Neural progenitor cell (in vitro differentiated cells): ENCODE data around the gene S100A3. TPM values are rescaled to one million over a fixed set of nuclear protein-coding genes. Genes with fewer than 3 reads are reported as not detected.

Experiments
- DNase-seq: peaks from one replicate; pipeline ENCODE4 v3.0.0-alpha.2; 2016; ENCODE audit warnings: low spot score
- H2AFZ ChIP-seq: fragments of 200-600 bp; sonication (generic); replicated peaks from 2 replicates; pipeline ENCODE4 v1.6.1; 2016; ENCODE audit warnings: antibody characterized with exemption
- H3F3A ChIP-seq: fragments of 200-600 bp; sonication (generic); 2 replicates; pipeline ENCODE4 v1.6.1; 2016; ENCODE audit warnings: antibody characterized with exemption, low read depth
- H3K27ac ChIP-seq: fragments of 200-600 bp; sonication (generic); 2 replicates; pipeline ENCODE4 v1.5.1; 2016; ENCODE audit warnings: mild to moderate bottlenecking
- H3K27me3 ChIP-seq: fragments of 200-600 bp; sonication (generic); 2 replicates; pipeline ENCODE4 v1.6.1; 2016; ENCODE audit warnings: mild to moderate bottlenecking, moderate library complexity
- H3K36me3 ChIP-seq: fragments of 200-600 bp; sonication (generic); 2 replicates; pipeline ENCODE4 v1.5.1; 2016
- H3K4me1 ChIP-seq: fragments of 200-600 bp; sonication (generic); 2 replicates; pipeline ENCODE4 v1.6.1; 2016; ENCODE audit warnings: mixed run types
- H3K4me2 ChIP-seq: fragments of 200-600 bp; sonication (generic); 2 replicates; pipeline ENCODE4 v1.6.1; 2016
- H3K4me3 ChIP-seq: fragments of 200-600 bp; sonication (generic); 2 replicates; pipeline ENCODE4 v1.5.1; 2016
- H3K79me2 ChIP-seq: fragments of 200-600 bp; sonication (generic); 2 replicates; pipeline ENCODE4 v1.6.1; 2016; ENCODE audit warnings: low read depth
- H3K9ac ChIP-seq: fragments of 200-600 bp; sonication (generic); 2 replicates; pipeline ENCODE4 v1.6.1; 2016
- H3K9me3 ChIP-seq: fragments of 200-600 bp; sonication (generic); 2 replicates; pipeline ENCODE4 v1.5.1; 2016; ENCODE audit warnings: low read depth
- H4K20me1 ChIP-seq: fragments of 200-600 bp; sonication (generic); 2 replicates; pipeline ENCODE4 v1.6.1; 2016; ENCODE audit warnings: low read depth
- H3K27ac Mint-ChIP-seq: 3 replicates; pipeline ENCODE4 v1.8.0; 2021; ENCODE audit warnings: mixed read lengths
- H3K27me3 Mint-ChIP-seq: 2 replicates; pipeline ENCODE4 v1.8.0; 2022; ENCODE audit warnings: low read depth, mild to moderate bottlenecking, inconsistent platforms, moderate library complexity, mixed read lengths; ENCODE audit not compliant: insufficient read depth
- H3K36me3 Mint-ChIP-seq: 3 replicates; pipeline ENCODE4 v1.8.0; 2021; ENCODE audit warnings: mixed read lengths
- H3K4me1 Mint-ChIP-seq: 3 replicates; pipeline ENCODE4 v1.8.0; 2021; ENCODE audit warnings: mixed read lengths
- H3K4me3 Mint-ChIP-seq: 3 replicates; pipeline ENCODE4 v1.8.0; 2021; ENCODE audit warnings: mild to moderate bottlenecking, moderate library complexity, mixed read lengths
- H3K9me3 Mint-ChIP-seq: 3 replicates; pipeline ENCODE4 v1.8.0; 2020; ENCODE audit warnings: mixed read lengths
- CTCF ChIP-seq: fragments of 200-600 bp; sonication (generic); IDR thresholded peaks from 2 replicates; pipeline ENCODE4 v1.5.1; 2017; ENCODE audit warnings: antibody characterized with exemption, mild to moderate bottlenecking
- EZH2 ChIP-seq: fragments of 200-600 bp; sonication (generic); IDR thresholded peaks from 2 replicates; pipeline ENCODE4 v1.6.1; 2017; ENCODE audit warnings: antibody characterized with exemption, mild to moderate bottlenecking, moderate library complexity
- EZH2phosphoT487 ChIP-seq: fragments of 200-600 bp; sonication (generic); IDR thresholded peaks from 2 replicates; pipeline ENCODE4 v1.6.1; 2017; ENCODE audit warnings: antibody characterized with exemption
- total RNA-seq: library from RNA; depleted of rRNA; stranded (reverse); fragments of >200 nt; gene quantifications from 2 replicates; pipeline ENCODE4 v1.2.3, GENCODE V29; 2015; ENCODE audit warnings: low replicate concordance

S100A3 gene
- total RNA-seq, 1 donor from 2014 or later, result not detected

GRCh38 chr1:153553096-153553495 lies 4.0 kb upstream of the S100A3 start:
- Histone ChIP-seq H3K4me3 (no peak overlapping the region), H3F3A (no peaks in the 10 kb centered on the region), H3K27ac (no peak overlapping the region), H3K36me3 (no peaks in the 10 kb centered on the region), H2AFZ (no peak overlapping the region), H3K4me1 (no peaks in the 10 kb centered on the region), H3K27me3 (no peaks in the 10 kb centered on the region), H3K9ac (no peak overlapping the region), H3K9me3 (no peaks in the 10 kb centered on the region), H4K20me1 (no peaks in the 10 kb centered on the region), H3K4me2 (no peak overlapping the region), H3K79me2 (no peaks in the 10 kb centered on the region)
- H3K27ac Mint-ChIP-seq, result no peak overlapping the region
- H3K9me3 Mint-ChIP-seq, result no peaks in the 10 kb centered on the region
- no peak for DNase-seq
- peaks cover 8% of the 10 kb centered on the region for H3K27me3 Mint-ChIP-seq
- no peak for TF ChIP-seq CTCF
- no peak for TF ChIP-seq EZH2
- TF ChIP-seq EZH2phosphoT487, result no peak
- no peak overlapping the region for H3K4me3 Mint-ChIP-seq
- no peaks in the 10 kb centered on the region for H3K36me3 Mint-ChIP-seq
- H3K4me1 Mint-ChIP-seq, result peaks cover 29% of the 10 kb centered on the region

- Mint-ChIP-seq H3K27me3 (peaks cover 10% of the 10 kb centered on the region), H3K9me3 (no peaks in the 10 kb centered on the region), H3K36me3 (no peaks in the 10 kb centered on the region), H3K27ac (no peak overlapping the region), H3K4me3 (no peak overlapping the region), H3K4me1 (peaks cover 37% of the 10 kb centered on the region)
- peaks cover 4% of the 10 kb centered on the region for H3K4me1 ChIP-seq
- no peaks in the 10 kb centered on the region for H4K20me1 ChIP-seq
- H3K9me3 ChIP-seq, result no peaks in the 10 kb centered on the region
- no peak overlapping the region for H3K4me2 ChIP-seq
- H3K27me3 ChIP-seq, result no peaks in the 10 kb centered on the region
- H3K27ac ChIP-seq, result no peak overlapping the region
- H3K79me2 ChIP-seq, result no peaks in the 10 kb centered on the region
- no peak for DNase-seq
- no peak overlapping the region for H3K4me3 ChIP-seq
- no peak overlapping the region for H3K9ac ChIP-seq
- no peaks in the 10 kb centered on the region for H3F3A ChIP-seq
- H2AFZ ChIP-seq, result no peak overlapping the region
- H3K36me3 ChIP-seq, result no peaks in the 10 kb centered on the region
- TF ChIP-seq EZH2phosphoT487 (no peak), CTCF (no peak), EZH2 (no peak)
Observed at GRCh38 chr1:153552335-153552734, 3.3 kb upstream of the S100A3 start.

- Mint-ChIP-seq H3K9me3 (no peaks in the 10 kb centered on the region), H3K4me1 (peaks cover 51% of the 10 kb centered on the region), H3K36me3 (no peaks in the 10 kb centered on the region), H3K27me3 (peaks cover 14% of the 10 kb centered on the region), H3K27ac (peak overlapping the region; percentile 48), H3K4me3 (no peak overlapping the region)
- H3K9me3 ChIP-seq, result no peaks in the 10 kb centered on the region
- H2AFZ ChIP-seq, result no peak overlapping the region
- TF ChIP-seq EZH2 (no peak), CTCF (no peak), EZH2phosphoT487 (no peak)
- peaks cover 15% of the 10 kb centered on the region for H3K4me1 ChIP-seq
- no peaks in the 10 kb centered on the region for H3K27me3 ChIP-seq
- no peak overlapping the region for H3K27ac ChIP-seq
- DNase-seq, result no peak
- H4K20me1 ChIP-seq, result no peaks in the 10 kb centered on the region
- no peaks in the 10 kb centered on the region for H3K36me3 ChIP-seq
- H3K4me3 ChIP-seq, result no peak overlapping the region
- H3K9ac ChIP-seq, result no peak overlapping the region
- H3K79me2 ChIP-seq, result no peaks in the 10 kb centered on the region
- no peaks in the 10 kb centered on the region for H3F3A ChIP-seq
- no peak overlapping the region for H3K4me2 ChIP-seq
Observed at GRCh38 chr1:153550827-153551500, 1.9 kb upstream of the S100A3 start.
